Colonic mucosa (tissue), 4 donors: ENCODE measurements around the gene CD80. TPM values are rescaled to one million over a fixed set of nuclear protein-coding genes. Genes with fewer than 3 reads are reported as not detected.
"Not testable (repeated sequence)": the region's sequence is repeated elsewhere in the genome, so short reads cannot be mapped to it uniquely, and the experiment has no call there.

Source experiments
- DNase-seq: peaks from one replicate; pipeline ENCODE4 v3.0.0-alpha.2; 2020
- H3K27ac ChIP-seq: fragments of 200-600 bp; one replicate; pipeline ENCODE4 v1.8.0; 2021
- H3K27me3 ChIP-seq: fragments of 200-600 bp; one replicate; pipeline ENCODE4 v1.8.0; 2021
- H3K36me3 ChIP-seq: fragments of 200-600 bp; one replicate; pipeline ENCODE4 v1.8.0; 2021
- H3K4me1 ChIP-seq: fragments of 200-600 bp; one replicate; pipeline ENCODE4 v1.8.0; 2021; ENCODE audit warnings: mild to moderate bottlenecking
- H3K4me3 ChIP-seq: fragments of 200-600 bp; one replicate; pipeline ENCODE4 v1.8.0; 2021
- H3K9ac ChIP-seq, 2 donors: one replicate each; pipeline ENCODE4 v1.7.0; 2013; ENCODE audit warnings: control low read depth in 2 of 2, low read depth in 2 of 2, low read length in 2 of 2
- H3K9me3 ChIP-seq: fragments of 200-600 bp; one replicate; pipeline ENCODE4 v1.8.0; 2021
- intact Hi-C: fragments of 100-400 bp; cut with DNase I; formaldehyde crosslinking; loops from one replicate; pipeline ENCODE4 v1.14.1; 2022
- total RNA-seq, 2 donors: library from RNA; stranded (reverse); fragmentation: NEBNext Ultra II Directional in 1 of 2; extraction: Animal tissue kit (Norgen Biotek cat#: 25700) in 1 of 2; gene quantifications; one replicate each; pipeline ENCODE4 v1.2.1, GENCODE V29; 2021
- TF ChIP-seq, protein P1 (sequence below): fragments of 200-600 bp; IDR thresholded peaks from one replicate; pipeline ENCODE4 v1.8.0; 2022; ENCODE audit warnings: antibody characterized with exemption, mild to moderate bottlenecking
- donor health status: healthy.
- donor health status: DM: no; HTN: no; CAD: no.
- donor health status: DM: no; HTN: no; CAD: no.

Gene CD80
- total RNA-seq, 2 donors from 2014 or later, result 0.29 to 0.30 TPM

DNA sequence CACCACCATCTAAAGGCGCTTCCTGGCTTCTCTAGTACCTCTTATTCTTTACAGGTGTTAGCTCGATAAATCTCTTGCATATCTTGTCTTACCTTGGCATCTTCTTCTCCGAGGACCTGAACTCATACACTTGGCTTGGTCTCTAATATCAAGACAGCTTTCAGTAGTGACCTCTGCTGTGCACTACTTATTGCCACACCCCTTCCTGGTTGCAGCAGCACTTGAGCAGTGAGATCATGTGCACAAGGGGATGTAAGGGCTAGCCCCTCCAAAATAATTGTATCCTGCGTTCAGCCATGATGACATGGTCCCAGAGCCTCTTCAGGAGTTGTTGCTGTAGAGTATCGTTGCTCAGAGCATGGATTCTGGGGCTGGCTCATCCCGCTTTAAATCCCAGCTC is 37.0 kb upstream of the CD80 start:
- Histone ChIP-seq H3K4me1 (no peaks in the 10 kb centered on the region), H3K4me3 (no peak overlapping the region), H3K36me3 (no peaks in the 10 kb centered on the region), H3K9me3 (no peaks in the 10 kb centered on the region), H3K9ac (no peak overlapping the region), H3K27ac (no peak overlapping the region), H3K27me3 (no peaks in the 10 kb centered on the region)
- intact Hi-C loops, result no loop called here
- TF ChIP-seq, protein P1, sequence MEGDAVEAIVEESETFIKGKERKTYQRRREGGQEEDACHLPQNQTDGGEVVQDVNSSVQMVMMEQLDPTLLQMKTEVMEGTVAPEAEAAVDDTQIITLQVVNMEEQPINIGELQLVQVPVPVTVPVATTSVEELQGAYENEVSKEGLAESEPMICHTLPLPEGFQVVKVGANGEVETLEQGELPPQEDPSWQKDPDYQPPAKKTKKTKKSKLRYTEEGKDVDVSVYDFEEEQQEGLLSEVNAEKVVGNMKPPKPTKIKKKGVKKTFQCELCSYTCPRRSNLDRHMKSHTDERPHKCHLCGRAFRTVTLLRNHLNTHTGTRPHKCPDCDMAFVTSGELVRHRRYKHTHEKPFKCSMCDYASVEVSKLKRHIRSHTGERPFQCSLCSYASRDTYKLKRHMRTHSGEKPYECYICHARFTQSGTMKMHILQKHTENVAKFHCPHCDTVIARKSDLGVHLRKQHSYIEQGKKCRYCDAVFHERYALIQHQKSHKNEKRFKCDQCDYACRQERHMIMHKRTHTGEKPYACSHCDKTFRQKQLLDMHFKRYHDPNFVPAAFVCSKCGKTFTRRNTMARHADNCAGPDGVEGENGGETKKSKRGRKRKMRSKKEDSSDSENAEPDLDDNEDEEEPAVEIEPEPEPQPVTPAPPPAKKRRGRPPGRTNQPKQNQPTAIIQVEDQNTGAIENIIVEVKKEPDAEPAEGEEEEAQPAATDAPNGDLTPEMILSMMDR, result no peak
- DNase-seq, result no peak

DNA sequence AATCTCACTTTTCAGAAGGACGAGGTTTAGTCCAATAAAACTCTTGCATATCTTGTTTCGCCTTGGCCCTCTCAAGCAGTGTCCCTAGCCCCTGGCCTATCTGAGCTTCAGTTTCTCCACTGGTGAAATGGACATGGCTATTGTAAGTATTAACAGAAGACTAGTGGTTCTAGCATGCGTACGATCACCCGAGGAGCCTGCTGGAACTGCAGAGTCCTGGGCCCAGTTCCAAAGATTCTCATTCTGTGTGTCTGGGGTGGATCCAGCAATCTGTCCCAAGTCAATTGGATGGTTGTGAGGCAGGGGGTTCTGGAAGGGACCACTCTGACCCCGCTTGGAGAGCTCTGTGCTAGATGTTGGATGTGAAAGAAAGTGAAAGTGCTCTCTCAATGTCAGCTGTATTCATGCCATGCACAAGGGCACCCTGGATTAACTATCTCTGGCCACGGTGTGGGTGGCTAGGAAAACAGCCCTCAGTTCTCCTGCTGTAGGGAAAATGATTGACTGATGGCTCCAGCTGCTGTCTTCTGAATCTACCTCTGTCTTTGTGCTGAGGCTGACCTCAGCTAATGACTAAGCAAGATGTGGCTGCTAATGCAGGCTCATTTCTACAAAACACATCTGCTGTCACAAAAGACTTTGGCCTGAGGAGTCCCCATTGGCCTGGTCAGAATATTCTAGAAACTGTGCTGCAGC is 36.4 kb upstream of the CD80 start:
- DNase-seq, result no peak
- Histone ChIP-seq H3K9ac (no peak overlapping the region), H3K27me3 (no peaks in the 10 kb centered on the region), H3K9me3 (no peaks in the 10 kb centered on the region), H3K27ac (no peak overlapping the region), H3K36me3 (no peaks in the 10 kb centered on the region), H3K4me1 (no peaks in the 10 kb centered on the region), H3K4me3 (no peak overlapping the region)
- TF ChIP-seq, protein P1, result no peak
- intact Hi-C loops, result no loop called here

DNA sequence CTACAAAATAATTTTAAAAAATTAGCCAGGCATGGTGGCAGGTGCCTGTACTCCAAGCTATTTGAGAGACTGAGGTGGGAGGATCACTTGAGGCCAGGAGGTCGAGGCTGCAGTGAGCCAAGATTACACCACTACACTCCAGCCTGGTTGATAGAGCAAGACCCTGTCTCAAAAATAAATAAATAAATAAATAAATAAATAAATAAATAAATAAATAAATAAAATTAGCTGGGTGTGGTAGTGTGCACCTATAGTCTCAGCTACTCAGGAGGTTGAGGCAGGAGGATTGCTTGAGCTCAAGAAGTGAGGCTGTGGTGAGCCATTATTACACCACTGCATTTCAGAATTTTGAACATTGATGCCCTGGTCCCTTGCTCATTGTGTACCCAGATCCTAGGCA is 35.5 kb upstream of the CD80 start:
- H3K9me3 ChIP-seq, H3K9ac ChIP-seq, DNase-seq, H3K27ac ChIP-seq, H3K4me3 ChIP-seq, H3K27me3 ChIP-seq, H3K4me1 ChIP-seq, H3K36me3 ChIP-seq, intact Hi-C loops: not testable (repeated sequence)

DNA sequence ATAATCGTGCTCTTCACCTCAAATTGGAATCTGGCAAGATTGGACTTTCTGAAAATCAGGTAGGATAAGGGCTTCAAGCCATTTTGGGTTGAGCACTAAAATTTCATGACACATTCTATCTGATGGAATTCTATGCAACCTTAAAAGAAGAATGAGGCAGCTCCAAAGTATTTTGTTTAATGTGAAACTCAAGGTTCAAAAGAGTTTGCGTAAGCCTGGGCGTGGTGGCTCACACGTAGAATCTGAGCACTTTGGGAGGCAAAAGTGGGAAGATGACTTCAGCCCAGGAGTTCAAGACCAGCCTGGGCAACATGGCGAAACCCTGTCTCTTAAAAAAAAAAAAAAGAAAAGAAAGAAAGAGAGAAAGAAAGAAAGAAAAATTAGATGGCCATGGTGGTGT is 34.7 kb upstream of the CD80 start:
- no peak overlapping the region for H3K4me3 ChIP-seq
- no peaks in the 10 kb centered on the region for H3K4me1 ChIP-seq
- H3K36me3 ChIP-seq, result no peaks in the 10 kb centered on the region
- no peaks in the 10 kb centered on the region for H3K9me3 ChIP-seq
- no peaks in the 10 kb centered on the region for H3K27me3 ChIP-seq
- no peak overlapping the region for H3K9ac ChIP-seq
- no peak for DNase-seq
- H3K27ac ChIP-seq, result no peak overlapping the region
- intact Hi-C loops, result no loop called here
- TF ChIP-seq, protein P1, result no peak

DNA sequence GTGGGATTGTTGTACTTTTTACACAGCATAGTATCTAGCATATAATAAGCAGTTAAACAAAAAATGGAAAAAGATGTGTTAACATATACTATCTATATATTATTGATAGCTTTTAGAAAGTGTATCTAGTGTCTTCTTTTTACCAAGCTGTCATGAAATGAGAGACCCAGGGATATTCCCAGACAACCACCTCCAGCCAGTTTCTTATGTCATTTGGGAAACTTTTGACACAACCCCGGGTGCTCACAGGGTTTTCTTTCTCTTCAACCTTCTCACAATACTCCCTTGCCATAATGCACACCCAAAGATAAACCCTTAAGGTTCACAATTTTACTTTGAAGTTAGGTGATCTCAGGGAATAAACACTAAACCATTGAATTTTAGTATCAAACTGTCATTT is 33.4 kb upstream of the CD80 start:
- no peak overlapping the region for H3K9ac ChIP-seq
- H3K27me3 ChIP-seq, result no peaks in the 10 kb centered on the region
- no peak for DNase-seq
- no peaks in the 10 kb centered on the region for H3K36me3 ChIP-seq
- TF ChIP-seq, protein P1, result no peak
- intact Hi-C loops, result no loop called here
- H3K9me3 ChIP-seq, result no peaks in the 10 kb centered on the region
- H3K27ac ChIP-seq, result no peak overlapping the region
- H3K4me1 ChIP-seq, result no peaks in the 10 kb centered on the region
- H3K4me3 ChIP-seq, result no peak overlapping the region

DNA sequence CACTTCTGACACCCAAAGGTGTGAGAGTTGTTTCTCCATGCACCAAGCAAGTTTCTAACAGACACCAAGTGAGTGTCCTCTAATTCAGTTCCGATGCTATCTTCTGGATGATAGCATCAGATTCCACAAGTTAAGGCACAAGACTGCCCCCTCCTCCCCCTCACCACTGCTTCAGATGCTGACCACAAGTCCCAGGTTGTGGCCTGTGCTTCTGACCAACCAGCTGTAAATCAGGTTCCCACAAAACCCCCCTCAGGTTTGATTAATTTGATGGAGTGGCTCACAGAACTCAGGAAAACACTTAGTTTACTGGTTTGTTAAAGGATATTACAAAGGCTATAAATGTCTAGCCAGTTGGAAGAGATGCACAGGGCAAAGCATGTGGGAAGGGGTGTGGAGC is 31.3 kb upstream of the CD80 start:
- Histone ChIP-seq H3K36me3 (no peaks in the 10 kb centered on the region), H3K4me1 (no peaks in the 10 kb centered on the region), H3K27ac (no peak overlapping the region), H3K27me3 (no peaks in the 10 kb centered on the region), H3K4me3 (no peak overlapping the region), H3K9ac (no peak overlapping the region), H3K9me3 (no peaks in the 10 kb centered on the region)
- TF ChIP-seq, protein P1, result no peak
- intact Hi-C loops, result no loop called here
- DNase-seq, result no peak
